ENCODE measurements around the gene MKLN1. TPM values are rescaled to one million over a fixed set of nuclear protein-coding genes. Genes with fewer than 3 reads are reported as not detected.

The MKLN1 gene
- total RNA-seq, 4 donors from 2014 or later = 15.2 to 42.3 (median 24.0) TPM

DNA sequence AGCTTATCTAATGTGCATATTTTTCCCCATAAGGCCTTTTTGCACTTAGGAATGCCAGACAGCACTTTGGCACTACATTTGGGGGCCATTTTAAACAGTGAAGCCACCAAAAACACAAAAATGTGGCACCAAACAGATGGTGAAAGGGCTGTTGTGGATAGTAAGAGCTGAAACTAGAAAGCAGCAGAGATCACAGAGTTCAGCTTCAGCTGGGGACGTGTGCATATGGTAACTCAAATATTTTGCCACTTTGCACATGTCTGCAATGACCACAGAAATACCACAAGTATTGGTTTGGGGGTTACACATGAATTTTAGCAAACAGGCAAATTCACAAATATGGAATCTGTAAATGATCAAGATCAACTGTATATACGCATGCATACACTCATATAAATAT, 155.9 kb downstream of the MKLN1 start:
- Histone ChIP-seq H3K4me1 (no peaks in the 10 kb centered on the region), H3K27ac (no peak overlapping the region), H3K4me3 (no peak overlapping the region), H3K9me3 (no peaks in the 10 kb centered on the region), H3K27me3 (no peaks in the 10 kb centered on the region), H3K36me3 (peaks cover 0 to 47% (median 0%) of the 10 kb centered on the region in 3 donors)
- TF ChIP-seq, protein P1, sequence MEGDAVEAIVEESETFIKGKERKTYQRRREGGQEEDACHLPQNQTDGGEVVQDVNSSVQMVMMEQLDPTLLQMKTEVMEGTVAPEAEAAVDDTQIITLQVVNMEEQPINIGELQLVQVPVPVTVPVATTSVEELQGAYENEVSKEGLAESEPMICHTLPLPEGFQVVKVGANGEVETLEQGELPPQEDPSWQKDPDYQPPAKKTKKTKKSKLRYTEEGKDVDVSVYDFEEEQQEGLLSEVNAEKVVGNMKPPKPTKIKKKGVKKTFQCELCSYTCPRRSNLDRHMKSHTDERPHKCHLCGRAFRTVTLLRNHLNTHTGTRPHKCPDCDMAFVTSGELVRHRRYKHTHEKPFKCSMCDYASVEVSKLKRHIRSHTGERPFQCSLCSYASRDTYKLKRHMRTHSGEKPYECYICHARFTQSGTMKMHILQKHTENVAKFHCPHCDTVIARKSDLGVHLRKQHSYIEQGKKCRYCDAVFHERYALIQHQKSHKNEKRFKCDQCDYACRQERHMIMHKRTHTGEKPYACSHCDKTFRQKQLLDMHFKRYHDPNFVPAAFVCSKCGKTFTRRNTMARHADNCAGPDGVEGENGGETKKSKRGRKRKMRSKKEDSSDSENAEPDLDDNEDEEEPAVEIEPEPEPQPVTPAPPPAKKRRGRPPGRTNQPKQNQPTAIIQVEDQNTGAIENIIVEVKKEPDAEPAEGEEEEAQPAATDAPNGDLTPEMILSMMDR (IDR thresholded peaks at IDR 0.05) = no peak
- no peak for TF ChIP-seq POLR2A (IDR thresholded peaks at IDR 0.05)
- 88 to 92% methylated on average over 2 of the region's 2 CpGs for WGBS, 2 donors
- no peak for DNase-seq
- intact Hi-C loops (cut with DNase I) = no loop called here

DNA sequence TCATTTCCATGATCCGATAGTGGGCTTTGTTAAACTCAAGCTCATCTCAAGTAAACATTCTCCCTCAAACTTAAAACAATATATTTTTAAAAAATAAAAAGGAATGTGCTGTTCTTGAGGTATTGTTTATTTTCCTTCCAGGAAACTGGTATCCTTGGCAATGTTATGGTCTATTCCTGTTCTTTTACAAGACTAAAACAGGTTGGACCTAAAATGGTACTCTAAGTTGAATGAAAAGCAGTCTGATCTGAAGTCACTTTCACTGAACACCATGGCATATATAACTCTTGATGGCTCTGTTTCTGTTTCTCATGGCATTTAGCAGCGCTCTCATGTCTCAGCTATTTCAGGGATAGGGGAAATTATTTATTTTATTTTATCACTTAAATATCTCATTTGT, 158.7 kb downstream of the MKLN1 start:
- Histone ChIP-seq H3K4me1 (no peaks in the 10 kb centered on the region), H3K27ac (peak overlapping the region in 1 of 4 donors; percentile 3), H3K36me3 (peaks cover 0 to 39% (median 0%) of the 10 kb centered on the region in 3 donors), H3K9me3 (no peaks in the 10 kb centered on the region), H3K4me3 (no peak overlapping the region), H3K27me3 (no peaks in the 10 kb centered on the region)
- TF ChIP-seq, protein P1 (IDR thresholded peaks at IDR 0.05) = no peak
- no peak for TF ChIP-seq POLR2A (IDR thresholded peaks at IDR 0.05)
- DNase-seq = no peak
- intact Hi-C loops (cut with DNase I) = no loop called here
- WGBS, 2 donors = 78 to 82% methylated on average over 2 of the region's 2 CpGs

DNA sequence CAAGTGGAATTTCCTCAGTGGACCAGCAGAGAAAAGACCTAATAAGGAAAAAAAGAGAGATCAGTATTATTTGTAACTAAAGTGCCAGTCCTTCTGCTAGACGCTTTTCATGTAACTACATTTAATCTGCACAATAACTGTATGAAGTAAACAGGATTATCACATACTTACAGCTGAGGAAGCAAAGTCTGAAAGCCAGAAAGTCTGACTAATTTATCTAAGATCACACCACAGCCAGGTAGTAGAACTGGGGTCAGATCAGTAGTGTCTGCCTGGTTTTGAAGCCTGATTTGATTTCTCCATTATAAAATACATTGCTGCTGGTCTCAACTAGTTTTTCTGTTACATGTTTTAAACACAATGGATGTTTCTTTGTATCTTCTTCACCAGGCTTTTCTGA, 159.5 kb downstream of the MKLN1 start:
- WGBS, 2 donors = 69 to 80% methylated on average over 1 of the region's 1 CpG
- no peaks in the 10 kb centered on the region for H3K27me3 ChIP-seq
- H3K27ac ChIP-seq = peak overlapping the region in 1 of 4 donors; percentile 3
- no peaks in the 10 kb centered on the region for H3K9me3 ChIP-seq
- no peak for DNase-seq
- H3K4me3 ChIP-seq = no peak overlapping the region
- H3K36me3 ChIP-seq = peaks cover 0 to 39% (median 0%) of the 10 kb centered on the region in 3 donors
- no peaks in the 10 kb centered on the region for H3K4me1 ChIP-seq
- intact Hi-C loops (cut with DNase I) = no loop called here
- TF ChIP-seq, protein P1 (IDR thresholded peaks at IDR 0.05) = no peak
- no peak for TF ChIP-seq POLR2A (IDR thresholded peaks at IDR 0.05)

DNA sequence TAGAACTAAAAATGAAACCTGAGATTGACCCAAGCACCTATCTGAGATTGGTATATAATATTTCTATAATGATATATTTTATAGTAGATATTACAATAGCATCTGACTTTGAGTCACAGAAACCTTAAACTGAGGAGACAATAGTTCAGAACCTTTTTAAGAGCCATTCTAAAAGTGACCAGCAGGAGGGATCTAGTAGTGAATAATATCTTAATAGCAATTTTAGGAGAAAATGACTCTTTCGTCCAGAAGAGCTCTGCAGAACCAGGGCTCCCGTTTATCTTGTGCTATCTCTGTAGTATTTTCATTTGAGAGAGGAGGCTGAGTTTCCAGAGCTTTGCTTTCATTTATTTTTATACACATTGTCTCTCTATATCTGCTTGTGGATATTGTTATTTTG, 160.7 kb downstream of the MKLN1 start:
- H3K27ac ChIP-seq = no peak overlapping the region
- H3K4me3 ChIP-seq = no peak overlapping the region
- intact Hi-C loops (cut with DNase I) = no loop called here
- TF ChIP-seq POLR2A (IDR thresholded peaks at IDR 0.05) = no peak
- TF ChIP-seq, protein P1 (IDR thresholded peaks at IDR 0.05) = peak in 1 of 6 experiments; percentile 26
- no peaks in the 10 kb centered on the region for H3K4me1 ChIP-seq
- no peak for DNase-seq
- WGBS, 2 donors = 78 to 86% methylated on average over 2 of the region's 2 CpGs
- H3K9me3 ChIP-seq = no peaks in the 10 kb centered on the region
- no peaks in the 10 kb centered on the region for H3K27me3 ChIP-seq
- peaks cover 0 to 35% (median 0%) of the 10 kb centered on the region in 3 donors for H3K36me3 ChIP-seq

DNA sequence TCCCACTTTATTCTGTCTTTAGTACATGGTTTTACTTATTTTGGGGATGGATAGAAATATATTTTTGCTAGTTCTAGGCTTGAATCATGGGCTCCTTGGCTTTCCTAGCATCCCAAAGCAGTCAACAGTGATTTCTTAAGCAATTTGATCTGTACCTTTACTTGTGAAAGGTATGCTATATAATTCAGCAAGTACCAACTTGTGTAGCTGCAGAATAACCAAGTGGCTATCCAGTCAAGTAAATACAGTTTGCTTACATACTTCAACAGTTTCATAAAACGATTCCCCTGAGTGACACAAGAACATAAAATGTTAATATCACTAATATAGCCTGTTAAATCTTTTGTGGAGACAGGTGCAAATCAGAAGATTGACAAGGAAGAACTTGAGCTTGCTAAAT, 161.5 kb downstream of the MKLN1 start:
- H3K4me1 ChIP-seq = no peaks in the 10 kb centered on the region
- TF ChIP-seq, protein P1 (IDR thresholded peaks at IDR 0.05) = no peak
- TF ChIP-seq POLR2A (IDR thresholded peaks at IDR 0.05) = no peak
- WGBS, 2 donors = 27 to 50% methylated on average over 1 of the region's 1 CpG

More for the DNA sequence above, 161.5 kb downstream of the MKLN1 start:
- H3K9me3 ChIP-seq = no peaks in the 10 kb centered on the region
- intact Hi-C loops (cut with DNase I) = no loop called here
- no peaks in the 10 kb centered on the region for H3K27me3 ChIP-seq
- H3K27ac ChIP-seq = no peak overlapping the region
- peaks cover 0 to 30% (median 0%) of the 10 kb centered on the region in 3 donors for H3K36me3 ChIP-seq
- no peak overlapping the region for H3K4me3 ChIP-seq
- no peak for DNase-seq

Data from esophagus squamous epithelium (tissue), 5 donors.